ENCODE data around the gene LYL1. TPM values are rescaled to one million over a fixed set of nuclear protein-coding genes. Genes with fewer than 3 reads are reported as not detected.
A peak's percentile ranks its signal among the peaks of the same experiment; 100 is the strongest.

LYL1 gene
- total and polyA plus RNA-seq, 9 of the 15 experiments (the other 6 are each of a cell fraction or from before 2014, with no cell fraction given) = 1.3 to 266 (median 34.0) TPM

DNA sequence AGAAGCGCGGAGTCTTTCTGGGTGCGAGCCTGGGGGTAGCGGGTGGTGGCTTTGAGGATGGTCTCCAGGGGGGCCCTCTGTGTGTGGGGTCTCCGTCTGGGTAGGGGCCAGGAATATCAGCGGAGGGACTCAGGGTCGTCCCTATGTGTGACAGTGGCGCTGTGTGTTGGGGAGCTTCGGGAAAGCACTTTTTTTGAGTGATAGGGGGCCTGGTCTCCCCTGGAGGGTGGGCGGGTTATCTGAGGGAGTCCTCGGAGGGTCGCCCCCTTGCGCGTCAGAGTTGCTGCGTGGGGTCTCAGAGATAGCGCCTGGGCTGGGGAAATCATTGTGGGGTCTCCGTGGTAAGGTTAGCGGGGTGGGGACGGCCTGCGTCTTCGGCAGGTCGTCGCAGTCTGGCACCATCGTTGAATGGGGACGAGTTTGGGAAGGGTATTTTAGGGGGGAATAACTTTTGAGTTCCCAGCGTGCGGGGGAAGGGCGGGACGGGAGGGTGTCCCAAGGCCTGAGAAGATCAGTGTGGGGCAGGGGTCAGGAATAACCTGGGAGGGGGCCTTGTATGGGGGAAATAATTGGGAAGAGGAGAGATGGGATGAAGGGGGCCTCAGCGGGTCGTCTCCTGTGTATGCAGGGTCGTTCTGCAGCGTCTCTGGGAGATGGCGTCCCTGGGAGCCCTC is 48.4 kb upstream of the LYL1 start (continued):
- TF ChIP-seq SRSF3 (IDR thresholded peaks at IDR 0.05; ENCODE audit: insufficient read depth, low read length) (0 out of 2 replicates have a peak, but pooled peaks have one; percentile 5), POLR2A (conservative IDR thresholded peaks at IDR 0.05) (peak; percentile 60; the same call in 1 of the 2 replicates), GABPB2 (CRISPR knock-in tag; conservative IDR thresholded peaks at IDR 0.05) (no peak), SNIP1 (IDR thresholded peaks at IDR 0.05; ENCODE audit: low read depth) (no peak), ZNF133 (CRISPR knock-in tag; IDR thresholded peaks at IDR 0.05) (no peak), RBM34 (IDR thresholded peaks at IDR 0.05; ENCODE audit: borderline replicate concordance, insufficient read depth, low read length) (no peak), PHF8 (IDR thresholded peaks at IDR 0.05; ENCODE audit: borderline replicate concordance, low read length) (peak; percentile 29; the same call in 1 of the 2 replicates), POLR2B (IDR thresholded peaks at IDR 0.05; ENCODE audit: low read depth, partially characterized antibody) (no peak), MCM5 (IDR thresholded peaks at IDR 0.05; ENCODE audit: low read depth) (no peak), ZC3H4 (CRISPR knock-in tag; IDR thresholded peaks at IDR 0.05; ENCODE audit: borderline replicate concordance) (peak; percentile 18; the same call in 1 of the 2 replicates)
- TF ChIP-seq, protein P1, sequence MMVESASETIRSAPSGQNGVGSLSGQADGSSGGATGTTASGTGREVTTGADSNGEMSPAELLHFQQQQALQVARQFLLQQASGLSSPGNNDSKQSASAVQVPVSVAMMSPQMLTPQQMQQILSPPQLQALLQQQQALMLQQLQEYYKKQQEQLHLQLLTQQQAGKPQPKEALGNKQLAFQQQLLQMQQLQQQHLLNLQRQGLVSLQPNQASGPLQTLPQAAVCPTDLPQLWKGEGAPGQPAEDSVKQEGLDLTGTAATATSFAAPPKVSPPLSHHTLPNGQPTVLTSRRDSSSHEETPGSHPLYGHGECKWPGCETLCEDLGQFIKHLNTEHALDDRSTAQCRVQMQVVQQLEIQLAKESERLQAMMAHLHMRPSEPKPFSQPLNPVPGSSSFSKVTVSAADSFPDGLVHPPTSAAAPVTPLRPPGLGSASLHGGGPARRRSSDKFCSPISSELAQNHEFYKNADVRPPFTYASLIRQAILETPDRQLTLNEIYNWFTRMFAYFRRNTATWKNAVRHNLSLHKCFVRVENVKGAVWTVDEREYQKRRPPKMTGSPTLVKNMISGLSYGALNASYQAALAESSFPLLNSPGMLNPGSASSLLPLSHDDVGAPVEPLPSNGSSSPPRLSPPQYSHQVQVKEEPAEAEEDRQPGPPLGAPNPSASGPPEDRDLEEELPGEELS (CRISPR knock-in tag; IDR thresholded peaks at IDR 0.05; ENCODE audit: borderline replicate concordance) = no peak

Data from K562 (cell line).